HEK293 (cell line): ENCODE data around the gene VILL.

Experiments used
- CTCF ChIA-PET: fragments of 350-600 bp; formaldehyde crosslinking; extraction: SDS; loops from one replicate; lab custom pipeline; 2021; ENCODE audit warnings: antibody characterized with exemption; lab: Yijun Ruan, JAX
- POLR2A ChIA-PET: fragments of 300-600 bp; formaldehyde crosslinking; extraction: SDS; loops from one replicate; lab custom pipeline; 2020; ENCODE audit warnings: antibody characterized with exemption, inconsistent platforms; lab: Yijun Ruan, JAX
- H3K27ac ChIP-seq: fragments of 200-500 bp; sonication (Bioruptor generic); 2 replicates; pipeline ENCODE4 v1.5.1; 2014; ENCODE audit warnings: low read depth, low read length, control low read depth, inconsistent platforms; ENCODE audit errors: extremely low read depth
- H3K36me3 ChIP-seq, 2 experiments: fragments of 200-500 bp in 1 of 2; sonication (Bioruptor generic) in 1 of 2; 1 replicate in 1 of 2; 2 replicates in 1 of 2; pipeline ENCODE4 v1.5.1; 2014 to 2017; ENCODE audit warnings: inconsistent platforms in 2 of 2, low read length in 2 of 2; ENCODE audit not compliant: control insufficient read depth in 2 of 2, insufficient read depth in 1 of 2
- H3K4me1 ChIP-seq: fragments of 200-500 bp; sonication (Bioruptor generic); 2 replicates; pipeline ENCODE4 v1.5.1; 2014; ENCODE audit warnings: mild to moderate bottlenecking, low read length, inconsistent platforms; ENCODE audit not compliant: control insufficient read depth, insufficient read depth
- H3K4me3 ChIP-seq: 2 replicates; pipeline ENCODE4 v1.5.1; 2011; ENCODE audit warnings: low read depth, mild to moderate bottlenecking, control low read depth, low read length, moderate library complexity
- H3K9me3 ChIP-seq: fragments of 200-500 bp; sonication (Bioruptor generic); 2 replicates; pipeline ENCODE4 v1.5.1; 2014; ENCODE audit warnings: low read depth, low read length, inconsistent platforms; ENCODE audit not compliant: control insufficient read depth, insufficient read depth
- KLF10 ChIP-seq: fragments of 450-650 bp; IDR thresholded peaks from 2 replicates; pipeline ENCODE4 v1.5.1; 2018; ENCODE audit warnings: missing biosample characterization, mild to moderate bottlenecking, missing genetic modification characterization
- ZBTB48 ChIP-seq: fragments of 450-650 bp; formaldehyde crosslinking; IDR thresholded peaks from 2 replicates; pipeline ENCODE4 v1.5.1; 2016; ENCODE audit warnings: missing biosample characterization, missing genetic modification characterization
- ZNF10 ChIP-seq: fragments of 450-650 bp; formaldehyde crosslinking; IDR thresholded peaks from 2 replicates; pipeline ENCODE4 v1.5.1; 2017; ENCODE audit warnings: missing biosample characterization, missing genetic modification characterization
- ZNF19 ChIP-seq: fragments of 450-650 bp; formaldehyde crosslinking; IDR thresholded peaks from 2 replicates; pipeline ENCODE4; 2016; ENCODE audit warnings: missing biosample characterization, missing genetic modification characterization, low read depth
- ZNF239 ChIP-seq: fragments of 450-650 bp; formaldehyde crosslinking; IDR thresholded peaks from 2 replicates; pipeline ENCODE4 v1.5.1; 2016; ENCODE audit warnings: missing biosample characterization, missing genetic modification characterization
- ZNF366 ChIP-seq: fragments of 450-650 bp; formaldehyde crosslinking; conservative IDR thresholded peaks from 2 replicates; pipeline ENCODE4 v1.5.1; 2016; ENCODE audit warnings: missing biosample characterization, missing genetic modification characterization
- ZNF423 ChIP-seq: fragments of 450-650 bp; formaldehyde crosslinking; IDR thresholded peaks from 2 replicates; pipeline ENCODE4 v1.5.1; 2016; ENCODE audit warnings: missing biosample characterization, missing genetic modification characterization
- ZNF473 ChIP-seq: fragments of 450-650 bp; formaldehyde crosslinking; IDR thresholded peaks from 2 replicates; pipeline ENCODE4 v1.5.1; 2017; ENCODE audit warnings: missing biosample characterization, missing genetic modification characterization
- ZNF623 ChIP-seq: fragments of 450-650 bp; formaldehyde crosslinking; IDR thresholded peaks from 2 replicates; pipeline ENCODE4 v1.5.1; 2016; ENCODE audit warnings: missing biosample characterization, missing genetic modification characterization
- TF ChIP-seq, protein P1 (sequence below): fragments of 450-650 bp; formaldehyde crosslinking; IDR thresholded peaks from 2 replicates; pipeline ENCODE4 v1.5.1; 2017; ENCODE audit warnings: missing biosample characterization, missing genetic modification characterization
- TF ChIP-seq, protein P2 (sequence below): fragments of 450-650 bp; formaldehyde crosslinking; IDR thresholded peaks from 2 replicates; pipeline ENCODE4 v1.5.1; 2016; ENCODE audit warnings: missing biosample characterization, missing genetic modification characterization
- TF ChIP-seq, protein P3 (sequence below): fragments of 450-650 bp; formaldehyde crosslinking; IDR thresholded peaks from 2 replicates; pipeline ENCODE4 v1.5.1; 2016; ENCODE audit warnings: missing biosample characterization, missing genetic modification characterization
- TF ChIP-seq, protein P4 (sequence below): fragments of 450-650 bp; formaldehyde crosslinking; IDR thresholded peaks from 2 replicates; pipeline ENCODE4 v1.5.1; 2016; ENCODE audit warnings: missing biosample characterization, missing genetic modification characterization
- TF ChIP-seq, protein P5 (sequence below): fragments of 450-650 bp; formaldehyde crosslinking; IDR thresholded peaks from 2 replicates; pipeline ENCODE4 v1.5.1; 2017; ENCODE audit warnings: missing biosample characterization, missing genetic modification characterization
- TF ChIP-seq, protein P6 (sequence below): fragments of 450-650 bp; formaldehyde crosslinking; IDR thresholded peaks from 2 replicates; pipeline ENCODE4 v1.5.1; 2016; ENCODE audit warnings: missing biosample characterization, missing genetic modification characterization, low read depth

Gene VILL

DNA sequence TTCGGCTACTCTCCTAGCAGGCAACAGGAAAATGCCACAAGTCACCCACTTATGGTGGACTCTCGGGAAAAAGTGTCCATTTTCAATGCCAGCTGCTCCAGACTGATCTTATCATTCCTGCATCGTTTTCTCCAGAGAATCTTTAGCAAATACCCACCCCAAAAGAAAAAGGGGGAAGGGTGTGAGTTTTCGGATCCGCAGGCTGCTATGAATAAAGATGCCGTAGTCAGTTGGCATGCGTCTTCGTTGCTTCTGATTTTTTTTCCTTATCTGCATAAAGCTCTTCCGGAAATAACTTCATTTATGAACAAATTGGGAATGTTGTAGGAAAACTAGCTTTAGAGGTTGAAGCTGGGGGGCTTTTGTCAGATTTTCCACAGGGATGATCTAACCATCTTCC, 22.4 kb upstream of the VILL start:
- no peak overlapping the region for H3K4me3 ChIP-seq
- no peak overlapping the region for H3K27ac ChIP-seq
- TF ChIP-seq ZNF239 (tag by site-specific recombination), result no peak
- TF ChIP-seq ZNF623 (tag by site-specific recombination), result no peak
- TF ChIP-seq ZNF423 (tag by site-specific recombination), result no peak
- no peak for TF ChIP-seq ZBTB48 (tag by site-specific recombination)
- TF ChIP-seq ZNF19 (tag by site-specific recombination), result no peak
- TF ChIP-seq, protein P1, sequence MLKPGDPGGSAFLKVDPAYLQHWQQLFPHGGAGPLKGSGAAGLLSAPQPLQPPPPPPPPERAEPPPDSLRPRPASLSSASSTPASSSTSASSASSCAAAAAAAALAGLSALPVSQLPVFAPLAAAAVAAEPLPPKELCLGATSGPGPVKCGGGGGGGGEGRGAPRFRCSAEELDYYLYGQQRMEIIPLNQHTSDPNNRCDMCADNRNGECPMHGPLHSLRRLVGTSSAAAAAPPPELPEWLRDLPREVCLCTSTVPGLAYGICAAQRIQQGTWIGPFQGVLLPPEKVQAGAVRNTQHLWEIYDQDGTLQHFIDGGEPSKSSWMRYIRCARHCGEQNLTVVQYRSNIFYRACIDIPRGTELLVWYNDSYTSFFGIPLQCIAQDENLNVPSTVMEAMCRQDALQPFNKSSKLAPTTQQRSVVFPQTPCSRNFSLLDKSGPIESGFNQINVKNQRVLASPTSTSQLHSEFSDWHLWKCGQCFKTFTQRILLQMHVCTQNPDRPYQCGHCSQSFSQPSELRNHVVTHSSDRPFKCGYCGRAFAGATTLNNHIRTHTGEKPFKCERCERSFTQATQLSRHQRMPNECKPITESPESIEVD (tag by site-specific recombination), result no peak
- no peak for TF ChIP-seq KLF10 (tag by site-specific recombination)
- no peak for TF ChIP-seq ZNF366
- TF ChIP-seq, protein P2, sequence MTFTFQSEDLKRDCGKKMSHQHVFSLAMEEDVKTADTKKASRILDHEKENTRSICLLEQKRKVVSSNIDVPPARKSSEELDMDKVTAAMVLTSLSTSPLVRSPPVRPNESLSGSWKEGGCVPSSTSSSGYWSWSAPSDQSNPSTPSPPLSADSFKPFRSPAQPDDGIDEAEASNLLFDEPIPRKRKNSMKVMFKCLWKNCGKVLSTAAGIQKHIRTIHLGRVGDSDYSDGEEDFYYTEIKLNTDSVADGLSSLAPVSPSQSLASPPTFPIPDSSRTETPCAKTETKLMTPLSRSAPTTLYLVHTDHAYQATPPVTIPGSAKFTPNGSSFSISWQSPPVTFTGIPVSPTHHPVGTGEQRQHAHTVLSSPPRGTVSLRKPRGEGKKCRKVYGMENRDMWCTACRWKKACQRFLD (tag by site-specific recombination), result no peak
- TF ChIP-seq, protein P3, sequence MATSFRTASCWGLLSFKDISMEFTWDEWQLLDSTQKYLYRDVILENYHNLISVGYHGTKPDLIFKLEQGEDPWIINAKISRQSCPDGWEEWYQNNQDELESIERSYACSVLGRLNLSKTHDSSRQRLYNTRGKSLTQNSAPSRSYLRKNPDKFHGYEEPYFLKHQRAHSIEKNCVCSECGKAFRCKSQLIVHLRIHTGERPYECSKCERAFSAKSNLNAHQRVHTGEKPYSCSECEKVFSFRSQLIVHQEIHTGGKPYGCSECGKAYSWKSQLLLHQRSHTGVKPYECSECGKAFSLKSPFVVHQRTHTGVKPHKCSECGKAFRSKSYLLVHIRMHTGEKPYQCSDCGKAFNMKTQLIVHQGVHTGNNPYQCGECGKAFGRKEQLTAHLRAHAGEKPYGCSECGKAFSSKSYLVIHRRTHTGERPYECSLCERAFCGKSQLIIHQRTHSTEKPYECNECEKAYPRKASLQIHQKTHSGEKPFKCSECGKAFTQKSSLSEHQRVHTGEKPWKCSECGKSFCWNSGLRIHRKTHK (tag by site-specific recombination), result no peak
- CTCF ChIA-PET, result interaction anchor here (0.7 to 8.1 kb wide), 15 partner anchors 9 to 661 kb away, joined by 3 to 164 read pairs (median 5); no protein-coding TSS in a partner anchor
- H3K4me1 ChIP-seq, result no peaks in the 10 kb centered on the region
- no peaks in the 10 kb centered on the region for H3K9me3 ChIP-seq
- POLR2A ChIA-PET, result no interaction called here
- peaks cover 0 to 4% of the 10 kb centered on the region in 2 experiments; a peak in 1 of 3 replicates for H3K36me3 ChIP-seq

DNA sequence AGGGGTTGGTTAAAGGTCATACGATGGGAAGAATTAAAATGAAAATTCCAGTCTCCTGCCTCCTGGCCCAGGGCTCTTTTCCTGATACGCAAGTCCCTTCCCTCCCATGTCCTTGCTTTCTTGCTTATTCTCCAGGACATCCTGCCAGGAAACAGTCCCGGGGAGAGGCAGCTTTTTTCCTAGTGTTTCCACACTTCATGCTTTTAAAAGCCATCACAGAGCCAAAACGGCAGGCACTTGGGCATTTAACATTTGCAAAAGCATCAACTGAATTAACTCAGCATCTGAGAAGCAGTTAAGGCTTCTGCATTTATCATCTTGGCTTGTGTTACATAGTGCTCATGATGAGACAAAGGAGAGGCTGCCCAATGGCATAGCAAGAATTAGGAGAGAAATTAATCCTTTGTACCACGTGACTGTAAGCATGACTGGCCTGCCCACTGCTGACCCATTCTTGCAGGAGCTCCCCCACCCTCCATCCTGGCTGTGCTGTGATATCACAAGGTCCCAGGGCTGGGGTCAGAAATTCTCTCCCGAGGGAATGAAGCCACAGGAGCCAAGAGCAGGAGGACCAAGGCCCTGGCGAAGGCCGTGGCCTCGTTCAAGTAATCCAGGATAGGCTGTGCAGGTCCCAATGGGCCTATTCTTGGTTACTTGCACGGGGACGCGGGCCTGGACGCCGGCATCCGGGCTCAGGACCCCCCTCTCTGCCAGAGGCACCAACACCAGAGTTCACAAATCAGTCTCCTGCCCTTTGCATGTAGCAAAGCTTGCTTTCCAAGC, 21.6 kb upstream of the VILL start:
- Histone ChIP-seq H3K27ac (no peak overlapping the region), H3K4me3 (no peak overlapping the region), H3K36me3 (peaks cover 0 to 4% of the 10 kb centered on the region in 2 experiments; a peak in 1 of 3 replicates), H3K9me3 (no peaks in the 10 kb centered on the region), H3K4me1 (no peaks in the 10 kb centered on the region)
- ChIA-PET POLR2A (no interaction called here), CTCF (interaction anchor here (0.6 to 8.1 kb wide), 5 partner anchors 10 to 1040 kb away, joined by 3 to 164 read pairs (median 4); partner anchors contain the start of gene EXOG)
- TF ChIP-seq, protein P4, sequence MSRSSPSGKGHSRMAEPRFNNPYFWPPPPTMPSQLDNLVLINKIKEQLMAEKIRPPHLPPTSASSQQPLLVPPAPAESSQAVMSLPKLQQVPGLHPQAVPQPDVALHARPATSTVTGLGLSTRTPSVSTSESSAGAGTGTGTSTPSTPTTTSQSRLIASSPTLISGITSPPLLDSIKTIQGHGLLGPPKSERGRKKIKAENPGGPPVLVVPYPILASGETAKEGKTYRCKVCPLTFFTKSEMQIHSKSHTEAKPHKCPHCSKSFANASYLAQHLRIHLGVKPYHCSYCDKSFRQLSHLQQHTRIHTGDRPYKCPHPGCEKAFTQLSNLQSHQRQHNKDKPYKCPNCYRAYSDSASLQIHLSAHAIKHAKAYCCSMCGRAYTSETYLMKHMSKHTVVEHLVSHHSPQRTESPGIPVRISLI (tag by site-specific recombination), result no peak
- TF ChIP-seq, protein P5, sequence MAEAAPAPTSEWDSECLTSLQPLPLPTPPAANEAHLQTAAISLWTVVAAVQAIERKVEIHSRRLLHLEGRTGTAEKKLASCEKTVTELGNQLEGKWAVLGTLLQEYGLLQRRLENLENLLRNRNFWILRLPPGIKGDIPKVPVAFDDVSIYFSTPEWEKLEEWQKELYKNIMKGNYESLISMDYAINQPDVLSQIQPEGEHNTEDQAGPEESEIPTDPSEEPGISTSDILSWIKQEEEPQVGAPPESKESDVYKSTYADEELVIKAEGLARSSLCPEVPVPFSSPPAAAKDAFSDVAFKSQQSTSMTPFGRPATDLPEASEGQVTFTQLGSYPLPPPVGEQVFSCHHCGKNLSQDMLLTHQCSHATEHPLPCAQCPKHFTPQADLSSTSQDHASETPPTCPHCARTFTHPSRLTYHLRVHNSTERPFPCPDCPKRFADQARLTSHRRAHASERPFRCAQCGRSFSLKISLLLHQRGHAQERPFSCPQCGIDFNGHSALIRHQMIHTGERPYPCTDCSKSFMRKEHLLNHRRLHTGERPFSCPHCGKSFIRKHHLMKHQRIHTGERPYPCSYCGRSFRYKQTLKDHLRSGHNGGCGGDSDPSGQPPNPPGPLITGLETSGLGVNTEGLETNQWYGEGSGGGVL (tag by site-specific recombination), result no peak
- TF ChIP-seq, protein P6, sequence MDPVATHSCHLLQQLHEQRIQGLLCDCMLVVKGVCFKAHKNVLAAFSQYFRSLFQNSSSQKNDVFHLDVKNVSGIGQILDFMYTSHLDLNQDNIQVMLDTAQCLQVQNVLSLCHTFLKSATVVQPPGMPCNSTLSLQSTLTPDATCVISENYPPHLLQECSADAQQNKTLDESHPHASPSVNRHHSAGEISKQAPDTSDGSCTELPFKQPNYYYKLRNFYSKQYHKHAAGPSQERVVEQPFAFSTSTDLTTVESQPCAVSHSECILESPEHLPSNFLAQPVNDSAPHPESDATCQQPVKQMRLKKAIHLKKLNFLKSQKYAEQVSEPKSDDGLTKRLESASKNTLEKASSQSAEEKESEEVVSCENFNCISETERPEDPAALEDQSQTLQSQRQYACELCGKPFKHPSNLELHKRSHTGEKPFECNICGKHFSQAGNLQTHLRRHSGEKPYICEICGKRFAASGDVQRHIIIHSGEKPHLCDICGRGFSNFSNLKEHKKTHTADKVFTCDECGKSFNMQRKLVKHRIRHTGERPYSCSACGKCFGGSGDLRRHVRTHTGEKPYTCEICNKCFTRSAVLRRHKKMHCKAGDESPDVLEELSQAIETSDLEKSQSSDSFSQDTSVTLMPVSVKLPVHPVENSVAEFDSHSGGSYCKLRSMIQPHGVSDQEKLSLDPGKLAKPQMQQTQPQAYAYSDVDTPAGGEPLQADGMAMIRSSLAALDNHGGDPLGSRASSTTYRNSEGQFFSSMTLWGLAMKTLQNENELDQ, result no peak
- TF ChIP-seq ZNF10 (tag by site-specific recombination), result no peak
- no peak for TF ChIP-seq ZNF473 (tag by site-specific recombination)
